Measurements from ENCODE around the gene B3GAT1. TPM values are rescaled to one million over a fixed set of nuclear protein-coding genes. Genes with fewer than 3 reads are reported as not detected.

Gene B3GAT1
- total and polyA plus RNA-seq, 2 donors (not counting 1 experiment from before 2014, with no cell fraction given): 0.06 TPM; not detected in 1

GRCh38 chr11:134405841-134406240 lies 6.2 kb downstream of the B3GAT1 start:
- Histone ChIP-seq H3K4me1 (ENCODE audit: control insufficient read depth in 2 of 2, insufficient read depth in 2 of 2, low read length in 2 of 2) (peaks cover 5 to 6% of the 10 kb centered on the region in 2 donors), H3K9me3 (ENCODE audit: control extremely low read depth in 1 of 3, control insufficient read depth in 2 of 3, insufficient read depth in 1 of 3, low read length in 2 of 3) (peaks cover 0 to 6% (median 0%) of the 10 kb centered on the region in 3 donors), H3K27me3 (replicated peaks in 1 of 4; ENCODE audit: control extremely low read depth in 1 of 4, control insufficient read depth in 3 of 4, insufficient read depth in 4 of 4, low read length in 3 of 4) (peaks cover 0 to 14% (median 8%) of the 10 kb centered on the region in 4 experiments), H4K20me1 (ENCODE audit: control insufficient read depth, insufficient read depth, low read length, poor library complexity, severe bottlenecking) (no peaks in the 10 kb centered on the region), H2AFZ (ENCODE audit: insufficient read depth, low read depth, low read length, poor library complexity, severe bottlenecking) (no peak overlapping the region), H3K4me3 (ENCODE audit: control extremely low read depth in 1 of 5, extremely low read depth in 1 of 5, insufficient read depth in 1 of 5, low read depth in 2 of 5, low read length in 4 of 5) (no peak overlapping the region), H3K27ac (ENCODE audit: low read length in 2 of 2) (no peak overlapping the region), H3K79me2 (ENCODE audit: control insufficient read depth, insufficient read depth, low read length) (no peaks in the 10 kb centered on the region), H3K9ac (ENCODE audit: low read length) (no peak overlapping the region), H3K4me2 (replicated peaks; ENCODE audit: low read depth, low read length, poor library complexity, severe bottlenecking) (no peak overlapping the region), H3K36me3 (replicated peaks in 1 of 2; ENCODE audit: control extremely low read depth in 1 of 2, control insufficient read depth in 1 of 2, extremely low read depth in 1 of 2, insufficient read depth in 2 of 2, low read length in 1 of 2) (no peaks in the 10 kb centered on the region)
- DNase-seq (no peak), ATAC-seq (ENCODE audit: low read depth) (no peak)
- intact Hi-C loops (cut with micrococcal nuclease): no loop called here
- Mint-ChIP-seq H3K27ac (no peak overlapping the region), H3K27me3 (peaks cover 40% of the 10 kb centered on the region), H3K9me3 (ENCODE audit: insufficient read depth) (no peaks in the 10 kb centered on the region), H3K4me1 (peaks cover 3% of the 10 kb centered on the region), H3K4me3 (no peak overlapping the region)
- TF ChIP-seq, protein P1, sequence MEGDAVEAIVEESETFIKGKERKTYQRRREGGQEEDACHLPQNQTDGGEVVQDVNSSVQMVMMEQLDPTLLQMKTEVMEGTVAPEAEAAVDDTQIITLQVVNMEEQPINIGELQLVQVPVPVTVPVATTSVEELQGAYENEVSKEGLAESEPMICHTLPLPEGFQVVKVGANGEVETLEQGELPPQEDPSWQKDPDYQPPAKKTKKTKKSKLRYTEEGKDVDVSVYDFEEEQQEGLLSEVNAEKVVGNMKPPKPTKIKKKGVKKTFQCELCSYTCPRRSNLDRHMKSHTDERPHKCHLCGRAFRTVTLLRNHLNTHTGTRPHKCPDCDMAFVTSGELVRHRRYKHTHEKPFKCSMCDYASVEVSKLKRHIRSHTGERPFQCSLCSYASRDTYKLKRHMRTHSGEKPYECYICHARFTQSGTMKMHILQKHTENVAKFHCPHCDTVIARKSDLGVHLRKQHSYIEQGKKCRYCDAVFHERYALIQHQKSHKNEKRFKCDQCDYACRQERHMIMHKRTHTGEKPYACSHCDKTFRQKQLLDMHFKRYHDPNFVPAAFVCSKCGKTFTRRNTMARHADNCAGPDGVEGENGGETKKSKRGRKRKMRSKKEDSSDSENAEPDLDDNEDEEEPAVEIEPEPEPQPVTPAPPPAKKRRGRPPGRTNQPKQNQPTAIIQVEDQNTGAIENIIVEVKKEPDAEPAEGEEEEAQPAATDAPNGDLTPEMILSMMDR (IDR thresholded peaks at IDR 0.05): no peak
- TF ChIP-seq EZH2 (IDR thresholded peaks at IDR 0.05; ENCODE audit: borderline replicate concordance, insufficient read depth, low read depth, low read length, poor library complexity, severe bottlenecking): no peak
- 89% methylated on average over 7 of the region's 9 CpGs for WGBS (ENCODE audit: insufficient coverage)
- CTCF ChIA-PET: no interaction called here
- POLR2A ChIA-PET: no interaction called here

DNA sequence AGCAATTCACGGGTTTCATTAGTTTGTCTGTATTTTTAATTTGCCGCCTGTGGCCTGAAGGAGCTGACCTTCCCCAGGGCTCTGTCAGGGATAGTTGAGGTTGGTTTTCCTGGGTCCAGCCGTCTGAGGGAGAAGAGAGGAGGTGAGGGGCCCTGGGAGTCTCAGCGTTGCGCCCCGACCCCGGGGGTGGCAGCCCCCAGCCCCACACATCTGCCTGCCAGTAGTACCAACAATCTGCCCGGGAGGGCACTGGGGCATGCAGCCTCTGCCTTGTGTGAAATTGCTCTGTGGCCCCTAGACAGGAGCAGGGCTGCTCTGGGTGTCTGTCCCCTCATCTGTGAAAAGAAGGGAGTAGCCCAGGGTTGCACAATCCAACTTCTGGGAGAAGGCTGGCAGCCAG lies 6.6 kb downstream of the B3GAT1 start:
- Mint-ChIP-seq H3K27me3 (peaks cover 38% of the 10 kb centered on the region), H3K4me1 (no peaks in the 10 kb centered on the region), H3K4me3 (no peak overlapping the region), H3K9me3 (ENCODE audit: insufficient read depth) (no peaks in the 10 kb centered on the region), H3K27ac (no peak overlapping the region)
- peaks cover 0 to 6% (median 0%) of the 10 kb centered on the region in 3 donors for H3K9me3 ChIP-seq (ENCODE audit: control extremely low read depth in 1 of 3, control insufficient read depth in 2 of 3, insufficient read depth in 1 of 3, low read length in 2 of 3)
- H4K20me1 ChIP-seq (ENCODE audit: control insufficient read depth, insufficient read depth, low read length, poor library complexity, severe bottlenecking): no peaks in the 10 kb centered on the region
- no peak overlapping the region for H2AFZ ChIP-seq (ENCODE audit: insufficient read depth, low read depth, low read length, poor library complexity, severe bottlenecking)
- DNase-seq (no peak), ATAC-seq (ENCODE audit: low read depth) (no peak)
- ChIA-PET POLR2A (no interaction called here), CTCF (no interaction called here)
- peaks cover 1 to 2% of the 10 kb centered on the region in 2 donors for H3K4me1 ChIP-seq (ENCODE audit: control insufficient read depth in 2 of 2, insufficient read depth in 2 of 2, low read length in 2 of 2)
- no peak overlapping the region for H3K9ac ChIP-seq (ENCODE audit: low read length)
- H3K36me3 ChIP-seq (replicated peaks in 1 of 2; ENCODE audit: control extremely low read depth in 1 of 2, control insufficient read depth in 1 of 2, extremely low read depth in 1 of 2, insufficient read depth in 2 of 2, low read length in 1 of 2): no peaks in the 10 kb centered on the region
- peaks cover 0 to 10% (median 4%) of the 10 kb centered on the region in 4 experiments for H3K27me3 ChIP-seq (replicated peaks in 1 of 4; ENCODE audit: control extremely low read depth in 1 of 4, control insufficient read depth in 3 of 4, insufficient read depth in 4 of 4, low read length in 3 of 4)
- H3K4me3 ChIP-seq (ENCODE audit: control extremely low read depth in 1 of 5, extremely low read depth in 1 of 5, insufficient read depth in 1 of 5, low read depth in 2 of 5, low read length in 4 of 5): no peak overlapping the region
- H3K4me2 ChIP-seq (replicated peaks; ENCODE audit: low read depth, low read length, poor library complexity, severe bottlenecking): no peak overlapping the region
- WGBS (ENCODE audit: insufficient coverage): 78% methylated on average over 4 of the region's 8 CpGs
- no peaks in the 10 kb centered on the region for H3K79me2 ChIP-seq (ENCODE audit: control insufficient read depth, insufficient read depth, low read length)
- intact Hi-C loops (cut with micrococcal nuclease): no loop called here
- TF ChIP-seq, protein P1 (IDR thresholded peaks at IDR 0.05): no peak
- no peak for TF ChIP-seq EZH2 (IDR thresholded peaks at IDR 0.05; ENCODE audit: borderline replicate concordance, insufficient read depth, low read depth, low read length, poor library complexity, severe bottlenecking)
- no peak overlapping the region for H3K27ac ChIP-seq (ENCODE audit: low read length in 2 of 2)

All from B cell (primary cell).